Heart left ventricle (tissue), 16 donors: Measurements from ENCODE around the gene UVRAG. TPM values are rescaled to one million over a fixed set of nuclear protein-coding genes. Genes with fewer than 3 reads are reported as not detected.

Experiments used
- ATAC-seq, 4 donors: fragments of 200-7000 bp; cut with Tn5 transposase; one replicate each; pipeline ENCODE4 v1.9.1; 2020 to 2022; ENCODE audit warnings: moderate library complexity in 4 of 4, mild to moderate bottlenecking in 3 of 4, moderate number of reproducible peaks in 1 of 4
- DNase-seq, 5 donors: peaks; one replicate each; pipeline ENCODE4 v3.0.0-alpha.2; 2020
- H3K27ac ChIP-seq, 12 donors: fragments of 200-600 bp; sonication (generic) in 4 of 12; one replicate each; pipeline versions ENCODE4 v1.5.0 to v1.8.0; 2016 to 2022; ENCODE audit warnings: mild to moderate bottlenecking in 2 of 12
- H3K27me3 ChIP-seq, 9 donors: fragments of 200-600 bp; sonication (generic) in 2 of 9; one replicate each; pipeline versions ENCODE4 v1.5.1 to v1.8.0; 2016 to 2022; ENCODE audit warnings: mild to moderate bottlenecking in 3 of 9
- H3K36me3 ChIP-seq, 9 donors: fragments of 200-600 bp; sonication (generic) in 2 of 9; one replicate each; pipeline versions ENCODE4 v1.5.0 to v1.8.0; 2018 to 2022; ENCODE audit warnings: mild to moderate bottlenecking in 2 of 9
- H3K4me1 ChIP-seq, 12 donors: fragments of 200-600 bp; sonication (generic) in 4 of 12; one replicate each; pipeline versions ENCODE4 v1.5.0 to v1.8.0; 2016 to 2022; ENCODE audit warnings: mild to moderate bottlenecking in 3 of 12
- H3K4me3 ChIP-seq, 12 donors: fragments of 200-600 bp; sonication (generic) in 4 of 12; one replicate each; pipeline versions ENCODE4 v1.5.0 to v1.8.0; 2017 to 2022; ENCODE audit warnings: mild to moderate bottlenecking in 9 of 12, moderate library complexity in 4 of 12
- H3K9me3 ChIP-seq, 12 donors: fragments of 200-600 bp; sonication (generic) in 4 of 12; one replicate each; pipeline versions ENCODE4 v1.5.0 to v1.8.0; 2016 to 2022; ENCODE audit warnings: mild to moderate bottlenecking in 1 of 12
- POLR2A ChIP-seq, 2 donors: fragments of 450-650 bp; IDR thresholded peaks; one replicate each; pipeline ENCODE4 v1.6.1; 2017; ENCODE audit warnings: antibody characterized with exemption in 2 of 2, mild to moderate bottlenecking in 2 of 2, moderate library complexity in 2 of 2
- WGBS, 4 donors: extraction: QIAGEN DNeasy Blood & Tissue Kit in 2 of 4; methylation state at CpG; one replicate each; pipeline versions ENCODE4 v1.1.5 to v1.1.7; 2013 to 2018; 5-methylcytosine and 5-hydroxymethylcytosine counted together
- intact Hi-C, 10 donors: fragments of 100-400 bp; cut with DNase I; formaldehyde crosslinking; loops; one replicate each; pipeline versions ENCODE4 v1.11.1 to v1.14.2; 2022
- polyA plus RNA-seq, 2 donors: library from polyadenylated mRNA; stranded (reverse); fragments of 200-250 nt; gene quantifications; one replicate each; pipeline ENCODE4 v1.2.3, GENCODE V29; 2013
- total RNA-seq, 9 donors: library from RNA; depleted of rRNA in 2 of 9; stranded (reverse); fragments of >200 nt in 2 of 9; fragmentation: NEBNext Ultra II Directional in 3 of 9; extraction: Animal tissue kit (Norgen Biotek cat#: 25700) in 3 of 9; gene quantifications; one replicate each; pipeline versions ENCODE4 v1.1.0 to v1.2.4, GENCODE V29; 2016 to 2023
- TF ChIP-seq, protein P1 (sequence below), 12 donors: fragments of 200-600 bp; sonication (generic) in 4 of 12; IDR thresholded peaks; one replicate each; pipeline versions ENCODE4 v1.5.0 to v1.8.0; 2018 to 2022; ENCODE audit warnings: antibody characterized with exemption in 12 of 12, mild to moderate bottlenecking in 5 of 12
- donor health status: ischemic (EF 13 %, LVEDD 7.1; RV severe dilation, severe dysfunction).
- donor health status: healthy with polysubstance abuse.
- donor health status: DM: no; HTN: yes; CAD: no.
- donor health status: DM: no; HTN: no; CAD: no.
- donor health status: ischemic (EF 25% LVEDD 6.9; RV normal size, moderate dysfunction).
- donor health status: ischemic (EF 25% LVEDD 5.7; RV mildly dilated, moderate dysfunction).
- donor health status: healthy.
- donor health status: DM: yes; HTN: yes; CAD: no.
- donor health status: ischemic (EF 35%, LVEDD 5.7; RV mildly dilated, moderate dysfunction).
- donor health status: nonischemic (EF 11% LVEDD 7.7; RV severe dilation, severe dysfunction).
- donor health status: DM: yes; HTN: yes; CAD: no.
- donor health status: PGD.
- donor health status: ischemic (EF 29% LVEDD 5.4; RV normal size, mild dysfunction).
- donor health status: nonischemic (EF 23%, LVEDD 6.1; RV moderate dilation, normal function).

UVRAG gene
- total and polyA plus RNA-seq, 11 donors, result 4.5 to 22.6 (median 15.0) TPM

DNA sequence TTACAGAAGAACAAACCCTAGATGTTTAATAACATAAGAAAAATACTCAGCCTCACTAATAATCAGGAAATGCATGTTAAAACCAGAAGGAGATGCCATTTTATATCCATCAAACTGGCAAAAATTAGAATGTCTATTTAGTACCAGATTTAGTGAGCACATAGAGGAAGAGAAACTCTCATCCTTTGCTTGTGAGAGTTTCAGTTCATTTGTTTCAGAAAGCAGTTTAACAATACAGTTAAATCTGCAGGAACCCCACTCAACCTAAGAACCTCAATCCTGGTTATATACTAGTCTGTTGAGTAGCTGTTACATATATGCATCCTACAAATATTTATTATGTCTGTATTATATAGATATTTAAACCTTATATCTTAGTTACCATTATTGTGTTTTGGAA lies 218.7 kb downstream of the UVRAG start:
- no peak for TF ChIP-seq POLR2A (IDR thresholded peaks at IDR 0.05)
- TF ChIP-seq, protein P1, sequence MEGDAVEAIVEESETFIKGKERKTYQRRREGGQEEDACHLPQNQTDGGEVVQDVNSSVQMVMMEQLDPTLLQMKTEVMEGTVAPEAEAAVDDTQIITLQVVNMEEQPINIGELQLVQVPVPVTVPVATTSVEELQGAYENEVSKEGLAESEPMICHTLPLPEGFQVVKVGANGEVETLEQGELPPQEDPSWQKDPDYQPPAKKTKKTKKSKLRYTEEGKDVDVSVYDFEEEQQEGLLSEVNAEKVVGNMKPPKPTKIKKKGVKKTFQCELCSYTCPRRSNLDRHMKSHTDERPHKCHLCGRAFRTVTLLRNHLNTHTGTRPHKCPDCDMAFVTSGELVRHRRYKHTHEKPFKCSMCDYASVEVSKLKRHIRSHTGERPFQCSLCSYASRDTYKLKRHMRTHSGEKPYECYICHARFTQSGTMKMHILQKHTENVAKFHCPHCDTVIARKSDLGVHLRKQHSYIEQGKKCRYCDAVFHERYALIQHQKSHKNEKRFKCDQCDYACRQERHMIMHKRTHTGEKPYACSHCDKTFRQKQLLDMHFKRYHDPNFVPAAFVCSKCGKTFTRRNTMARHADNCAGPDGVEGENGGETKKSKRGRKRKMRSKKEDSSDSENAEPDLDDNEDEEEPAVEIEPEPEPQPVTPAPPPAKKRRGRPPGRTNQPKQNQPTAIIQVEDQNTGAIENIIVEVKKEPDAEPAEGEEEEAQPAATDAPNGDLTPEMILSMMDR (IDR thresholded peaks at IDR 0.05), result no peak

DNA sequence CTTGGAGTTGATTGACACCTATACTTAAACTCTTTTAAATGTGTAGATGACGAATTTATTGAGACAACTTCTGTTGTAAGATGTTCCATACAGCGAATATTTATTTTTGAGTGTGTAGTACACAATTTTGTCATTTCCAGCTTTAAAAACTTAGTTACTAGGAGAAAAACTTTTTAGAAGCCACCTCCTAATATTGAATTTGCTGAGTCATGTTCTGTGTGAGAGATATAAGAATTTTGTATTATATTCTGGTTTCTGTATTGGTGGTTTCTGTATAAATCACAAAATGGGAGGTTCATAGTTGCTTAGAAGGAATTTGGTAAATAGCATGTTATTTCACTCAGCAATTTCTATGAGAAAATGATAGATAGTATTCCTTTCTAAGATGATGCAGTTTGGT lies 220.0 kb downstream of the UVRAG start:
- WGBS, 4 donors, result 97 to 99% (median 99%) methylated on average over 2 of the region's 2 CpGs
- no peak for ATAC-seq

More for the DNA sequence above, 218.7 kb downstream of the UVRAG start:
- DNase-seq, result no peak
- Histone ChIP-seq H3K27ac (no peak overlapping the region), H3K27me3 (no peaks in the 10 kb centered on the region), H3K4me1 (peaks cover 0 to 21% (median 7%) of the 10 kb centered on the region in 12 donors), H3K9me3 (peaks cover 0 to 4% (median 0%) of the 10 kb centered on the region in 12 donors), H3K36me3 (no peaks in the 10 kb centered on the region), H3K4me3 (no peak overlapping the region)
- intact Hi-C loops, result no loop called here
- ATAC-seq, result no peak

DNA sequence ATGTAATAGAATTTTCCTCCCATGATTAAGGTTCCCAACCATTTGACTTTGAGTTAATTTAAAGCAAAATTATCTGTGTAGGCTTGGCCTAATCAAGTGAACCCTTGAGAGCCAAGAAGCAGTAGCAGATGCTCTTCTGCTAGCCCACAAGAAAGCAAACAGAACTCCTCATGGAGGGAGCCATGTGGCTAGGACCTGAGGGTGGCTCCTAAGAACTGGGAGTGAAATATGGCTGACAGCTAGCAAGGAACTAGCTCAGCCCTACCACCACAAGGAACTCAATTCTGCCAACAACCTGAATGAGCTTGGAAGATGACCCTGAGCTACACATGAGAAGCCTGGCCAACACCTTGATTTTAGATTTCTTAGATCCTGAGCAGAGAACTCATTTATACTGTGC lies 223.6 kb downstream of the UVRAG start:
- ATAC-seq (no peak), DNase-seq (no peak)
- no peak overlapping the region for H3K4me3 ChIP-seq
- no peaks in the 10 kb centered on the region for H3K27me3 ChIP-seq
- no peak for TF ChIP-seq POLR2A (IDR thresholded peaks at IDR 0.05)
- TF ChIP-seq, protein P1 (IDR thresholded peaks at IDR 0.05), result no peak
- no peak overlapping the region for H3K27ac ChIP-seq
- peaks cover 0 to 4% (median 0%) of the 10 kb centered on the region in 9 donors for H3K36me3 ChIP-seq
- no peaks in the 10 kb centered on the region for H3K9me3 ChIP-seq
- intact Hi-C loops, result no loop called here
- peaks cover 0 to 4% (median 0%) of the 10 kb centered on the region in 12 donors for H3K4me1 ChIP-seq

More for the DNA sequence above, 220.0 kb downstream of the UVRAG start:
- Histone ChIP-seq H3K27ac (no peak overlapping the region), H3K4me3 (no peak overlapping the region), H3K36me3 (no peaks in the 10 kb centered on the region), H3K9me3 (no peaks in the 10 kb centered on the region), H3K4me1 (peaks cover 0 to 18% (median 7%) of the 10 kb centered on the region in 12 donors), H3K27me3 (no peaks in the 10 kb centered on the region)
- no peak for DNase-seq
- TF ChIP-seq, protein P1 (IDR thresholded peaks at IDR 0.05), result no peak
- no peak for TF ChIP-seq POLR2A (IDR thresholded peaks at IDR 0.05)
- intact Hi-C loops, result no loop called here

DNA sequence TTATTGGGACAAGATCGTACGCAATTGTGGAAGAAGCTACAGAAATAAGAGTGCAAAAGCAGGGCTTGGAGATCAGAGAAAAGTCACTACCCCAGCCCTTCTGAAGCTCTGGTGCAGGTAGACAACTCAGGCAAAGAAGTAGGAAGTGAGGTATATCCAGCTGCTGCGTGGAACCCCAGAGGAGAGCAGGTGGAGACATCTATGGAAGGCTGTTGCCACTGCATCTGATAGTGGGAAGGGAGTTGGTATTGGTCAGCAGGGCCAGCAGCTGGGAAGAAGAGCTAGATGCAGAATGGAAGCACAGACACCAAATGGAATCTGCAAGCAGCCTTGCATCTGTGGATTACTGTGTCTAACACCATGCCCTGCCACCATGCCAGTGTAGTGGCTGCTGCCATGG lies 226.2 kb downstream of the UVRAG start:
- intact Hi-C loops, result loop anchor here in 1 of 10 donors (10.0 kb wide), 1 partner anchor 126 kb away; no protein-coding TSS in a partner anchor
- H3K4me1 ChIP-seq, result peaks cover 0 to 13% (median 4%) of the 10 kb centered on the region in 12 donors
- no peak for ATAC-seq
- no peak overlapping the region for H3K4me3 ChIP-seq
- H3K36me3 ChIP-seq, result peaks cover 0 to 4% (median 0%) of the 10 kb centered on the region in 9 donors
- no peaks in the 10 kb centered on the region for H3K9me3 ChIP-seq
- H3K27me3 ChIP-seq, result no peaks in the 10 kb centered on the region
- 96 to 97% (median 96%) methylated on average over 3 of the region's 3 CpGs for WGBS, 4 donors
- no peak for TF ChIP-seq POLR2A (IDR thresholded peaks at IDR 0.05)
- TF ChIP-seq, protein P1 (IDR thresholded peaks at IDR 0.05), result no peak
- no peak overlapping the region for H3K27ac ChIP-seq
- DNase-seq, result no peak
